ENCODE results near the gene TTC33.

Gene TTC33

DNA sequence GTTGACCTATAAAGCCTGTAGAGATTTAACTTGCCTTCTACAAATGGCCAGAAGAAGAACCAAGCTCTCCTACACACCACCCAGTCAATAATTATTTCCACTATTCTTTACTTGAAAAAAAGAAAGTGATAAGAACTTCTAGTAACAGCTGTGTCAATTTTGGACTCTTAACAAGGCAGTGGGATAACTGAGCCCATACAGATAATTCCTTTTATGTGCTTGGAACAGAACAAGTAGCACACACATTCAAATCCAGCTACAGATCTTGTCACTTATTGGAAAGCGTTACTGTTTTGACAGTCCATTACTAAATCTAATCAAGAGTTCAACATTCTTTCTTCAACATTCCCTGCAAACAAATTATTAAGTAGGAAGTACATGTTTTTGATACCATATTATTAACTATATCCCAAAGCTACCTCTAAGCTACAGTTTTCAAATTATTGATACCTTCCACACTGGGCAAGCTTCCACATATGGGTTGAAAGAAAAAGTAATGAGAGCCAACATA, 69.7 kb downstream of the TTC33 start:
- H3K36me3 ChIP-seq (ENCODE audit: insufficient read depth) = no peaks in the 10 kb centered on the region

DNA sequence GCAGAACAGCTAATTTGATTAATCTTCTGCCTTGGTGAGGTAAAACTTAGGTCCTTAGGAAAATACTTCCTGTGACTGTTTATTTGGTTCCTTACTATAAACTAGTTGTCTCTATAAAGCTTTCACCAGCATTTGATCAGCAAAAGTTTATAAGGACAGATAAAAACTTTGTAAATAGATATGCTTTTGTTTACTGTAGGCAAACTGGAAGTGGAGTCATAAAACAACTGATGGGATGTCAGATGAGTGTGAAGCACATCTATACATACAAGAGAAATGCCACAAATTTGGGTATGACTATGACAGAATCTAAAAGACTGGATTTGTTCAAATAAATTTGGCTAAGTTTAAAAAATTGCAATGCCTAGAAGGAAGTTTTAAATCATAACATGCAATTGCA, 70.6 kb downstream of the TTC33 start:
- H3K79me2 ChIP-seq (ENCODE audit: insufficient read depth, low read depth) = peaks cover 97% of the 10 kb centered on the region
- H4K20me1 ChIP-seq (ENCODE audit: insufficient read depth) = no peaks in the 10 kb centered on the region
- peaks cover 58% of the 10 kb centered on the region for H3K4me1 ChIP-seq (ENCODE audit: low read depth, poor library complexity, severe bottlenecking)
- peak overlapping the region; percentile 88 for H3K4me2 ChIP-seq
- no peak overlapping the region for H3K4me3 ChIP-seq (IDR thresholded peaks at IDR 0.05; ENCODE audit: insufficient read depth, low read depth, low read length)
- TF ChIP-seq, protein P1, sequence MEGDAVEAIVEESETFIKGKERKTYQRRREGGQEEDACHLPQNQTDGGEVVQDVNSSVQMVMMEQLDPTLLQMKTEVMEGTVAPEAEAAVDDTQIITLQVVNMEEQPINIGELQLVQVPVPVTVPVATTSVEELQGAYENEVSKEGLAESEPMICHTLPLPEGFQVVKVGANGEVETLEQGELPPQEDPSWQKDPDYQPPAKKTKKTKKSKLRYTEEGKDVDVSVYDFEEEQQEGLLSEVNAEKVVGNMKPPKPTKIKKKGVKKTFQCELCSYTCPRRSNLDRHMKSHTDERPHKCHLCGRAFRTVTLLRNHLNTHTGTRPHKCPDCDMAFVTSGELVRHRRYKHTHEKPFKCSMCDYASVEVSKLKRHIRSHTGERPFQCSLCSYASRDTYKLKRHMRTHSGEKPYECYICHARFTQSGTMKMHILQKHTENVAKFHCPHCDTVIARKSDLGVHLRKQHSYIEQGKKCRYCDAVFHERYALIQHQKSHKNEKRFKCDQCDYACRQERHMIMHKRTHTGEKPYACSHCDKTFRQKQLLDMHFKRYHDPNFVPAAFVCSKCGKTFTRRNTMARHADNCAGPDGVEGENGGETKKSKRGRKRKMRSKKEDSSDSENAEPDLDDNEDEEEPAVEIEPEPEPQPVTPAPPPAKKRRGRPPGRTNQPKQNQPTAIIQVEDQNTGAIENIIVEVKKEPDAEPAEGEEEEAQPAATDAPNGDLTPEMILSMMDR (conservative IDR thresholded peaks at IDR 0.05; ENCODE audit: low read depth, low read length) = no peak
- H3K36me3 ChIP-seq (ENCODE audit: insufficient read depth) = no peaks in the 10 kb centered on the region
- no peak overlapping the region for H3K27ac ChIP-seq
- no peaks in the 10 kb centered on the region for H3K27me3 ChIP-seq (ENCODE audit: insufficient read depth, low read depth)
- H2AFZ ChIP-seq (ENCODE audit: low read depth) = no peak overlapping the region
- no peak overlapping the region for H3K9ac ChIP-seq

More for the DNA sequence above, 69.7 kb downstream of the TTC33 start:
- no peaks in the 10 kb centered on the region for H4K20me1 ChIP-seq (ENCODE audit: insufficient read depth)
- no peak overlapping the region for H3K4me3 ChIP-seq (IDR thresholded peaks at IDR 0.05; ENCODE audit: insufficient read depth, low read depth, low read length)
- H2AFZ ChIP-seq (ENCODE audit: low read depth) = no peak overlapping the region
- TF ChIP-seq, protein P1 (conservative IDR thresholded peaks at IDR 0.05; ENCODE audit: low read depth, low read length) = no peak
- H3K27me3 ChIP-seq (ENCODE audit: insufficient read depth, low read depth) = no peaks in the 10 kb centered on the region
- H3K27ac ChIP-seq = no peak overlapping the region
- no peak overlapping the region for H3K9ac ChIP-seq
- peak overlapping the region; percentile 46; the same call in 1 of the 2 replicates for H3K4me2 ChIP-seq
- peaks cover 97% of the 10 kb centered on the region for H3K79me2 ChIP-seq (ENCODE audit: insufficient read depth, low read depth)
- peaks cover 58% of the 10 kb centered on the region for H3K4me1 ChIP-seq (ENCODE audit: low read depth, poor library complexity, severe bottlenecking)

DNA sequence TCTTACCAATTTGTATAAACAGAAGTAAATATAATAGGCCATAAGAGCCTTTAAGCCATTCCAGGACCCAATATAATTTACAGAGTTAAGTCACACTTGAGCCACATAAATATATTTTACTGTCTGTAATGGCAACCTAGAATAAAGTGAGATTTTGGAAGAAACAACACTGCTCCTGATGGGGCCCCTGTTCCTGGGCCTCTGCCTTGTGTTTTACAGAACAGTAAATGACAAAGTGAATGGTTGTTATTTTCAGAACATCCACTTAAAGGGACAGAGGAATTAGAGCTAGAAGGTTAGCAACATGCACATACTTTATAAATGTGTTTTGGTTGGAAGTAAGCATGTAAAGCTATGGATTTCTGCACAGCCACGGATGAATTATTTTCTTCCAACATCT, 72.5 kb downstream of the TTC33 start:
- H3K9ac ChIP-seq = peak overlapping the region; percentile 14; the same call in 1 of the 2 replicates
- TF ChIP-seq, protein P1 (conservative IDR thresholded peaks at IDR 0.05; ENCODE audit: low read depth, low read length) = no peak
- peak overlapping the region; percentile 88 for H3K4me2 ChIP-seq
- no peaks in the 10 kb centered on the region for H3K27me3 ChIP-seq (ENCODE audit: insufficient read depth, low read depth)
- H3K27ac ChIP-seq = peak overlapping the region; percentile 39; the same call in 1 of the 2 replicates
- peaks cover 57% of the 10 kb centered on the region for H3K4me1 ChIP-seq (ENCODE audit: low read depth, poor library complexity, severe bottlenecking)
- no peak overlapping the region for H3K4me3 ChIP-seq (IDR thresholded peaks at IDR 0.05; ENCODE audit: insufficient read depth, low read depth, low read length)
- H3K36me3 ChIP-seq (ENCODE audit: insufficient read depth) = no peaks in the 10 kb centered on the region
- H2AFZ ChIP-seq (ENCODE audit: low read depth) = no peak overlapping the region
- no peaks in the 10 kb centered on the region for H4K20me1 ChIP-seq (ENCODE audit: insufficient read depth)
- H3K79me2 ChIP-seq (ENCODE audit: insufficient read depth, low read depth) = peaks cover 82% of the 10 kb centered on the region

DNA sequence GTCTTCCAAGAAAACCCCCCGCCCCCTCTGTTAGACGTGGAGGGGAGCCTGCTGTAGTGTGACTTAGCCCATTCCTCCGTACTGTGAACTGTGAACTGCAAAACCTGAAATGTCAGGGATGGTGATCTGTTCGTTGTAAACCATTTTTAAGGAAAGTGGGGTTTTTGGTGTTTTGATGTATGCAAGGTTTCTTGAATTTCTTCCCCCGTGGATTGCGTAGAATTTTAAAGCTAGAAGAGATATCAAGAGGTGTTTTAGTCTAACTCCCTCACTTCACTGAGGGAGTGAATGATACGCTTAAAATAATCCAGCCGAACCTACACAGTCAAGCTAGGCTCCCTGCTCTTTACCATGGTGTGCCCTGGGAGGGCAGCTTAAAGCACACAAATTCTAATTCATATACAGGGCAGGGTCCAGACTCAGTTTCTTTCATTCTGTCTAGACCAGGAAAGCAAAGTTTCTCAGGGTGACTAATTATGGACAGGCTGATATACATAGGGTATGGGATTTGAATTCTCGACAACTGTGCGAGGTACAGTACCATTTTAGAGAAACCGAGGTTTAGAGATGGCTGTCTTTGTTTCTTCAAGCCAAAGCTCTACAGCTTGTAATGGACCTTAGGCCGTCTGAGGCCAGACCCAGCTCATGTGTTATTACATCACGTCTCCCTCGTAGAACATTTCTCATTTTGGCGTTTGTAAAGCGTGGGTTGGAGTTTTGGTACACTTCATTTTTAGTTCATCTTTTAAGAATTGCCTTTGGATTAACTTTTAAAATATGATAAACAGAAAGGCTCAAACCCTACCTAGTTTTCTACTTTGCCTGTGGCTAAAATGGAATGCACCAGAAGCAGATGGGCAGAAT, 73.4 kb downstream of the TTC33 start:
- Histone ChIP-seq H3K27me3 (ENCODE audit: insufficient read depth, low read depth) (no peaks in the 10 kb centered on the region), H3K79me2 (ENCODE audit: insufficient read depth, low read depth) (peaks cover 73% of the 10 kb centered on the region), H2AFZ (ENCODE audit: low read depth) (no peak overlapping the region), H3K4me3 (IDR thresholded peaks at IDR 0.05; ENCODE audit: insufficient read depth, low read depth, low read length) (no peak overlapping the region), H3K4me2 (peak overlapping the region; percentile 88), H3K36me3 (ENCODE audit: insufficient read depth) (no peaks in the 10 kb centered on the region), H3K27ac (peak overlapping the region; percentile 39; the same call in 1 of the 2 replicates), H4K20me1 (ENCODE audit: insufficient read depth) (no peaks in the 10 kb centered on the region), H3K4me1 (ENCODE audit: low read depth, poor library complexity, severe bottlenecking) (peaks cover 57% of the 10 kb centered on the region), H3K9ac (peak overlapping the region; percentile 14; the same call in 1 of the 2 replicates)
- TF ChIP-seq, protein P1 (conservative IDR thresholded peaks at IDR 0.05; ENCODE audit: low read depth, low read length) = no peak

Measured in KMS-11 (cell line).